Lower lobe of right lung (tissue), 2 donors: Measurements from ENCODE around the gene SRM. TPM values are rescaled to one million over a fixed set of nuclear protein-coding genes. Genes with fewer than 3 reads are reported as not detected.
A peak's percentile ranks its signal among the peaks of the same experiment; 100 is the strongest.

Source experiments
- ATAC-seq, 2 donors: fragments of 200-7000 bp; cut with Tn5 transposase; one replicate each; pipeline ENCODE4 v1.9.1; 2020 to 2022; ENCODE audit warnings: mild to moderate bottlenecking in 2 of 2, moderate library complexity in 2 of 2
- DNase-seq: peaks from one replicate; pipeline ENCODE4 v3.0.0-alpha.2; 2020
- H3K27ac ChIP-seq: fragments of 200-600 bp; one replicate; pipeline ENCODE4 v1.8.0; 2022
- H3K27me3 ChIP-seq: fragments of 200-600 bp; one replicate; pipeline ENCODE4 v1.8.0; 2022; ENCODE audit warnings: low read depth
- H3K36me3 ChIP-seq: fragments of 200-600 bp; one replicate; pipeline ENCODE4 v1.8.0; 2022; ENCODE audit warnings: mild to moderate bottlenecking
- H3K4me1 ChIP-seq: fragments of 200-600 bp; one replicate; pipeline ENCODE4 v1.8.0; 2022
- H3K4me3 ChIP-seq: fragments of 200-600 bp; one replicate; pipeline ENCODE4 v1.8.0; 2022; ENCODE audit warnings: mild to moderate bottlenecking
- H3K9me3 ChIP-seq: fragments of 200-600 bp; one replicate; pipeline ENCODE4 v1.8.0; 2022
- intact Hi-C: fragments of 100-400 bp; cut with DNase I; formaldehyde crosslinking; loops from one replicate; pipeline ENCODE4 v1.11.0; 2022
- total RNA-seq: library from RNA; stranded (reverse); fragmentation: NEBNext Ultra II Directional; extraction: Animal tissue kit (Norgen Biotek cat#: 25700); gene quantifications from one replicate; pipeline ENCODE4 v1.2.1, GENCODE V29; 2021
- TF ChIP-seq, protein P1 (sequence below): fragments of 200-600 bp; IDR thresholded peaks from one replicate; pipeline ENCODE4 v1.8.0; 2022; ENCODE audit warnings: antibody characterized with exemption, mild to moderate bottlenecking
- donor health status: DM: no; HTN: yes; CAD: no; lungs with severe emphysema.

The SRM gene
- total RNA-seq, 1 donor from 2014 or later = 38.7 TPM

DNA sequence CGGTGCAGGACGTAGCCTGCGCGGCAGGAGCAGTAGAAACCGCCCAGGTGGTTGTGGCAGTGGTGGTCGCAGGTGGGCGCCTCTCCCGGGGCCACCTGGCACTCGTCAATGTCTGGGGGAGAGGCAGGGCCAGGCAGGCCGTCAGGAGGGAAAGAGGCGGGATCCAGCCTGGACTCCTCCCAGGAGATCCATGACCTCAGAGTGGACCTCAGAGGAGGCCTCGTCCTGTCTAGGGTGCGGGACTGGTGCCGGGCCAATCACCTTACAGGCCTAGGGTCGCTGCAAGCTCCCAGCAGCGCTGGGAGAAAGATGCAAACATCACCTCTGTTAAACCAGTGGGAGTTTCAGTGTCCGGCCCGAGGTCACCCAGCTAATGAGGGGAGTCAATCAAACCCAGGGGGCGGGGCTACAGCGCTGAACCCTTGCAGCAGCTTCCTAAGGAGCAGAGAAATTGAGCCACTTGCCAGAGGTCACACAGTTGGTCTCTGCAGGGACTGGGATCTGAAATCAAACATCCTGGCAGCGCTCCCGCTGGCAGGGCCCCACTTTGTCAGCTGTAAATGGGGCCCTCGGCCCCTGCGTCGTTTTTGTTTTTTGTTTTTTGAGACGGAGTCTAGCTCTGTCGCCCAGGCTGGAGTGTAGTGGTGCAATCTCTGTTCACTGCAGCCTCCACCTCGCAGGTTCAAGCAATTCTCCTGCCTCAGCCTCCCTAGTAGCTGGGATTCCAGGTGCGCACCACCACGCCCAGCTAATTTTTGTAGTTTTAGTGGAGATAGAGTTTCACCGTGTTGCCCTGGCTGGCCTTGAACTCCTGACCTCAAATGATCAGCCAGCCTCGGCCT lies 14.2 kb downstream of the SRM start:
- no peaks in the 10 kb centered on the region for H3K27me3 ChIP-seq
- H3K27ac ChIP-seq = no peak overlapping the region
- TF ChIP-seq, protein P1, sequence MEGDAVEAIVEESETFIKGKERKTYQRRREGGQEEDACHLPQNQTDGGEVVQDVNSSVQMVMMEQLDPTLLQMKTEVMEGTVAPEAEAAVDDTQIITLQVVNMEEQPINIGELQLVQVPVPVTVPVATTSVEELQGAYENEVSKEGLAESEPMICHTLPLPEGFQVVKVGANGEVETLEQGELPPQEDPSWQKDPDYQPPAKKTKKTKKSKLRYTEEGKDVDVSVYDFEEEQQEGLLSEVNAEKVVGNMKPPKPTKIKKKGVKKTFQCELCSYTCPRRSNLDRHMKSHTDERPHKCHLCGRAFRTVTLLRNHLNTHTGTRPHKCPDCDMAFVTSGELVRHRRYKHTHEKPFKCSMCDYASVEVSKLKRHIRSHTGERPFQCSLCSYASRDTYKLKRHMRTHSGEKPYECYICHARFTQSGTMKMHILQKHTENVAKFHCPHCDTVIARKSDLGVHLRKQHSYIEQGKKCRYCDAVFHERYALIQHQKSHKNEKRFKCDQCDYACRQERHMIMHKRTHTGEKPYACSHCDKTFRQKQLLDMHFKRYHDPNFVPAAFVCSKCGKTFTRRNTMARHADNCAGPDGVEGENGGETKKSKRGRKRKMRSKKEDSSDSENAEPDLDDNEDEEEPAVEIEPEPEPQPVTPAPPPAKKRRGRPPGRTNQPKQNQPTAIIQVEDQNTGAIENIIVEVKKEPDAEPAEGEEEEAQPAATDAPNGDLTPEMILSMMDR = no peak
- intact Hi-C loops = no loop called here
- DNase-seq (peak; percentile 32), ATAC-seq (peak in 1 of 2 donors; percentile 11)
- no peaks in the 10 kb centered on the region for H3K36me3 ChIP-seq
- H3K9me3 ChIP-seq = no peaks in the 10 kb centered on the region
- no peak overlapping the region for H3K4me3 ChIP-seq
- no peaks in the 10 kb centered on the region for H3K4me1 ChIP-seq

DNA sequence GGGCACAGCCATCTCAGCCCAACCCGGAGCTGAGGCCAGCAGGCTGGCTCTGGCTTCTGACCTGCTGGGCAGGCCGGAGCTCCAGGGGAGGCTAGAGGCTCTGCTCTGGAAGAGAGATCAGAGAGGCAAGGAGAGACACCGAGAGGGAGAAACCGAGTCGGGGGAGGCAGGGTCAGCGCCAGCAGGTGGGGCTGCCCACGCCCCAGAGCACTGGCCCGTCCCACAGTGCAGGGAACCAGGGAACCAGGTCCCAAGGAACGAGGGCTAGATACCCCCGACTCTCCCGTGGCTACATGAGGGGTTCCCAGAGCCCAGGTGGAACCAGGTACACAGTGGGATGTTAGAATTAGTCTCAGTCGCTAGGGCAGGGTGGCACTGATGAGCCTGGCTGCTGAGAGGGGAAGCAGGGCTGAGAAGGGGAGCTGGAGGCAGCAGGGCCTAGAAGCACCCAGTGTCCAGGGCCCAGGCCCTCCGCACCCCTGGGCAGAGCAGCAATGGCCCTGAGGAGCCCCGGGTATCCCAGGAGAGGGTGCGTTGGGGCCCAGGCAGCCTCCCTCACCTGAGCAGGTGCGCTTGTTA lies 14.9 kb downstream of the SRM start:
- ATAC-seq = no peak
- no peaks in the 10 kb centered on the region for H3K9me3 ChIP-seq
- intact Hi-C loops = no loop called here
- no peaks in the 10 kb centered on the region for H3K27me3 ChIP-seq
- H3K36me3 ChIP-seq = no peaks in the 10 kb centered on the region
- H3K4me1 ChIP-seq = no peaks in the 10 kb centered on the region
- H3K27ac ChIP-seq = no peak overlapping the region
- TF ChIP-seq, protein P1 = no peak
- no peak overlapping the region for H3K4me3 ChIP-seq
- peak; percentile 32 for DNase-seq

DNA sequence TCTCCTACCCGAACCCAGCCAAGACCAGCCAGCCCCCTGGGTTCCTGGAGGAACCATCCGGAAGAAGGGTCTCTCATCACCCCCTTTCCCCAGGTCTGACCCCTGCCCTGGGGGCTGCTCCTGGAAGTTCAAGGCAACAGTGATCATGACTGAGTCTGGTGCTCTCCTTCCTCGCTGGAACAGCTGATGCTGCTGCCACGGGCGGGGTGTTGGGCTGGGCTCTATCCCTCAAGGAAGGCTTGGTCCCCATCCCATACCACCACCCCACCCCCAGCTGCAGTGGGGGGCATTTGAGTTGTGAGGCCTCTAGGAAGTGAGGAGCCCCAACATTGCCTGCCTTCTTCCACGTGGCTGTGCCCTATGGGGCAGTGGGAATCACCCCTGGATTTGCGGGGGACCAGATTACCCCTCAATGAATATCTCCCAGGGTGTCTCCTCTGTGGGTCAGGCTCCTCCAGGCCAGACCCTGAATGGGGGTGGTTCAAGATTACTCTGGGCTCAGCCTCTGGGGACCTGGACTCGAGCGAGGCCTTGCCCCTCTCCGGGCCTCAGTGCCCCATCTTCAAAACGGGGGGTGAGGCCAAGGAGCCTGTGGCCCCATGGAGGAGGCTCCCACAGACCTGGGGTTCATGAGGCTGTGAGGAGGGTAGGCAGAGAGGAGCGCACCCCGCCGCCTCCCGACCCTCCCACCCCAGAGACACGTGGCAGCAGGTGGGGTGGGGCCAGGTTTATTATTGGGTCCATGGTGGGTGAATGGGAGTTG lies 15.6 kb downstream of the SRM start:
- Histone ChIP-seq H3K36me3 (no peaks in the 10 kb centered on the region), H3K27me3 (no peaks in the 10 kb centered on the region), H3K4me1 (no peaks in the 10 kb centered on the region), H3K27ac (no peak overlapping the region), H3K4me3 (no peak overlapping the region), H3K9me3 (no peaks in the 10 kb centered on the region)
- TF ChIP-seq, protein P1 = no peak
- ATAC-seq (no peak), DNase-seq (no peak)
- intact Hi-C loops = no loop called here

DNA sequence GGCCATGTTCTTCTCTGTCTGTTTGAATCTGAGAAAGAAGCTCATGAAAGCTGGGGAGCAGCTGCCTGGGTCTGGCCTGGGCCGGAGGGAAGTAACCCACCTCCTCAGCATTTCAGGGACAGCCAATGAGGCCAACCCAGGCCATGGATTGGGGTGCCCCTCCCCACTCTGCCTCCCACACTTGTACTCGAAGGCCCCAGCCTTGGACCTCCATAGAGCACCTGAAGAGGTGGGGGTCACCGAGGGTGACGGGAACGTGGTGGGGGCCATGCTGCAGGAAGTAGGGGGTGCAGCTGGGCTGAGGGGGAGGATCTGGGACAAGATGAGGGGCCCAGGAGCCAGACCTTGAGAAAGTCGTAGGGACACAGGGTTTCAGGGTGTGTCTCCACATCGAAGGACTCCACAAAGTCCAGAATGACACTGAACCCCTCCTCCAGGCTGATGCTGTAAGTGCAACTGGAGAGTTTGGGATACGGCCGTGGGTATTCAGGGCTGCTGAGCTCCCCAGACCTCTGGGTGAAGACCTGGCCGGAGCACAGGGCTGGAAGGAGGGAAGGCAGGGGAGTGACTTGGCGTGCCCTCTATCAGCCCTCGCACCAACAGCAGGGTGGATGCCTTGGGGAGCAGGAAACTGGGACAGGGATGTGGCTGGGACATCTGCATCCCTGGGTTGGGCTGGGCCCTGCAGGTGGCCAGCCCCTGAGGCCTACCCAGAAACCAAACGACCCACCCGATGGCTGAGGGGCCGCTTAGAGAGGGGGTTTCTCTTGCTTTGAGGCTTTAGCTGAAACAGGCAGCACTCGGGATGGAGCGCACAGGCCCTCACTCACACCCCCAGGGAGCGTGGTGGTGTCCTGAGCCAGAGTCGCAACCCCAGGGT lies 16.6 kb downstream of the SRM start:
- DNase-seq = peak; percentile 24
- no peaks in the 10 kb centered on the region for H3K36me3 ChIP-seq
- TF ChIP-seq, protein P1 = no peak
- H3K27ac ChIP-seq = no peak overlapping the region
- H3K4me3 ChIP-seq = no peak overlapping the region
- intact Hi-C loops = no loop called here
- no peaks in the 10 kb centered on the region for H3K4me1 ChIP-seq
- H3K27me3 ChIP-seq = no peaks in the 10 kb centered on the region
- no peaks in the 10 kb centered on the region for H3K9me3 ChIP-seq
- no peak for ATAC-seq

DNA sequence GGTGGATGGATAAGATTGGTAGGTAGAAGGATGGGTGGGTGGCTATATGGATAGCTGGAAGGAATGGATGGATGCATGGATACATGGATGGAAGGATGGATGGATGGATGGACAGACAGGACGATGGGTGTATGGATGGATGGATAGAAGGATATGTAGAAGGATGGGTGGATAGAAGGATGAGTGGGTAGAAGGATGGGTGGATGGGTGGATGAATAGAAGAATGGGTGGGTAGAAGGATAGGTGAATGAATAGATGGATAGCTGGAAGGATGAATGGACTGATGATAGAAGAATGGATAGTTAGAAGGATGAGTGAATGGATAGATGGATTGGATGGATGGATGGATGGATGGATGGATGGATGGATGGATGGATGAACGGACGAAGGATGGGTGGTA lies 17.8 kb downstream of the SRM start:
- H3K36me3 ChIP-seq = no peaks in the 10 kb centered on the region
- H3K27me3 ChIP-seq = no peaks in the 10 kb centered on the region
- no peak for ATAC-seq
- TF ChIP-seq, protein P1 = no peak
- H3K27ac ChIP-seq = no peak overlapping the region
- peaks cover 4% of the 10 kb centered on the region for H3K4me1 ChIP-seq
- no peak for DNase-seq
- intact Hi-C loops = no loop called here
- H3K4me3 ChIP-seq = no peak overlapping the region
- no peaks in the 10 kb centered on the region for H3K9me3 ChIP-seq
